Astrocyte of the cerebellum (primary cell): ENCODE measurements around the gene PDLIM7.

ENCODE experiments used
- DNase-seq: peaks from one replicate; pipeline ENCODE4 v3.0.0-alpha.2; 2011; ENCODE audit warnings: low read depth
- H3K4me3 ChIP-seq: 2 replicates; pipeline ENCODE4 v1.5.1; 2011; ENCODE audit warnings: mild to moderate bottlenecking, low read depth, low read length, moderate library complexity
- in situ Hi-C: cut with HindIII; loops from 2 replicates; pipeline ENCODE4 v1.10.0; 2017; ENCODE audit warnings: low sequenced_read_pairs
- TF ChIP-seq, protein P1 (sequence below): IDR thresholded peaks from 2 replicates; pipeline ENCODE4 v1.5.1; 2012; ENCODE audit warnings: low read length, low read depth, moderate library complexity, mild to moderate bottlenecking; ENCODE audit errors: missing control alignments

The PDLIM7 gene

DNA sequence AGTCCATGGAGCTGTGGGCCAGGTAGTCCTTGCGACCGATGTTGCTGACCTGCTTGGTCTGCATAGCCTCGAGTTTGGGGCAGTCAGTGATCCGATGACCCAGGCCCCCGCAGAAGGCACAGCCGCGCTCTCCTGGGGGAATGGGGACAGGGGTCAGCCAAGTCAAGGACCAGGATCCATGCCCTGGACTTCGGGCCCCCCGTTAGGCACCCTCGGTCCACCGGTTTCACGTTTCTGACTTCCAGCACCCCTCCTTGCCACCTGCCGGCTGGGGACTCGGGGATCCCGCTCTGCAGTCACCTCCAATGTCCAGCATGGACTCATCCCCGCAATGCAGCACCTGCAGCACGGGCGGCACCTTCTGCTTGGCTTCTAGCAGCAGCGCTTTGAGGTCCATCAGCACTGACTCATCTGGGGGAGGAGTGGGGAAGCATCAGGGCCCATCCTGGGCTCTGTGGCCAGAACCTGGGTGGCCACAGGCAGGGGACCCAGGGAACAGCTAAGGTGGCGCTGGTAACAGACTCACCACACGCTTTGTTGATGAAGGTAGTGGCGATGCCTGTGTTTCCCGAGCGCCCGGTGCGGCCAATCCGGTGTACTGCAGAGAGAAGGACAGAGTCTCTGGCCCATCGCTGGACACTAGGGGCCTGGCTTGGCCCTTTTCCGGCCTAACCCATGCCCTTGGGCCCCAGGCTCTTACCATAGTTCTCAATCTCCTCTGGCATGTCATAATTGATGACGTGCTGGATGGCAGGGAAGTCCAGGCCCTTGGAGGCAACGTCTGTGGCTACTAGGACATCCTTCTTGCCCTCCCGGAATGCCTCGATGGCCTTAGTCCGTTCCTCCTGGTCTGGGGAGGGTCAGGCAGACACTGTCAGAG lies 14.6 kb upstream of the PDLIM7 start:
- DNase-seq: no peak
- H3K4me3 ChIP-seq: no peak overlapping the region
- TF ChIP-seq, protein P1, sequence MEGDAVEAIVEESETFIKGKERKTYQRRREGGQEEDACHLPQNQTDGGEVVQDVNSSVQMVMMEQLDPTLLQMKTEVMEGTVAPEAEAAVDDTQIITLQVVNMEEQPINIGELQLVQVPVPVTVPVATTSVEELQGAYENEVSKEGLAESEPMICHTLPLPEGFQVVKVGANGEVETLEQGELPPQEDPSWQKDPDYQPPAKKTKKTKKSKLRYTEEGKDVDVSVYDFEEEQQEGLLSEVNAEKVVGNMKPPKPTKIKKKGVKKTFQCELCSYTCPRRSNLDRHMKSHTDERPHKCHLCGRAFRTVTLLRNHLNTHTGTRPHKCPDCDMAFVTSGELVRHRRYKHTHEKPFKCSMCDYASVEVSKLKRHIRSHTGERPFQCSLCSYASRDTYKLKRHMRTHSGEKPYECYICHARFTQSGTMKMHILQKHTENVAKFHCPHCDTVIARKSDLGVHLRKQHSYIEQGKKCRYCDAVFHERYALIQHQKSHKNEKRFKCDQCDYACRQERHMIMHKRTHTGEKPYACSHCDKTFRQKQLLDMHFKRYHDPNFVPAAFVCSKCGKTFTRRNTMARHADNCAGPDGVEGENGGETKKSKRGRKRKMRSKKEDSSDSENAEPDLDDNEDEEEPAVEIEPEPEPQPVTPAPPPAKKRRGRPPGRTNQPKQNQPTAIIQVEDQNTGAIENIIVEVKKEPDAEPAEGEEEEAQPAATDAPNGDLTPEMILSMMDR: no peak
- in situ Hi-C loops: no loop called here

DNA sequence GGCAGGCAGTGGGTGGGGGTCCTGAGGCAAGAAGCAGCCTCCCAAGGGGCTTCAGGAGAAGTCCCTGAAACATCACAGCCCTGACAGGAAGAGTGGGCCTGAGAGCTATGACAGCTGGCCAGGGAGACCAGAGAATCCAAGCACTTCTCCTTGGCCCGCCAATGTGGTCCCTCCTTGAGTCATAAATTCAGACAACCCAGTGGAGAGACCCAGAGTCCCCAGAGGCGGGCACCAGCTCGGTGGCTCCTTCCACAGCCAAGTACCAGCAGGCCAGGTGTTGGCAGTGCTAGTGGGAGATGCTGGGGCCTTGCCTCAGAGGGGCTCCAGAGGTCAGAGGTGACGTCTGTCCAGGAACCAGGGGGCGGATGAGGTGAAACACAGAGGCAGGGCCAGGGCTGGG lies 13.8 kb upstream of the PDLIM7 start:
- TF ChIP-seq, protein P1: no peak
- in situ Hi-C loops: no loop called here
- H3K4me3 ChIP-seq: no peak overlapping the region
- DNase-seq: no peak

DNA sequence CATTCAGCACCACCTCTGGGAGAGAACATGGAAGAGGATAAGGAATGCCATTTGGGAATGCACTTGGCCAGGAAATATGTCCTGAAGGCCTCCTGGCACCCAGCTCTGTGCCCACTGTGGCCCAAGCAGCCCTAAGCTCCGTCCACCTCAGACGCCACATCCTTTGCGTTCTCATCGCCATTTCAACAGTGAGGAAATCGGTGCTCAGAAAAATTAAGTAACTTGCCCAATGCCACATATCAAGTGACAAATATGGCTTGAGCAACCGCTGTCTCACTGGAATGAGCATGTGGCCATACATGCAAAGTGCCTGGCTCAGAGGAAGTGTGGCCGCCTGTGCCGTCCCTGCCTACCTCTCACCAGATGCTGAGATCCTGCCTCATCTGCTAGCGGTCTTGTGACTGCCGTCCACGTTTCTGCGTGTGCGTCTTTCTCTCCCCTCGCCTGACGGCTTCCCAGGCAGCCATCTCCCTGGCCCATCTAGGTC lies 13.2 kb upstream of the PDLIM7 start:
- DNase-seq: no peak
- TF ChIP-seq, protein P1: no peak
- in situ Hi-C loops: no loop called here
- H3K4me3 ChIP-seq: no peak overlapping the region

DNA sequence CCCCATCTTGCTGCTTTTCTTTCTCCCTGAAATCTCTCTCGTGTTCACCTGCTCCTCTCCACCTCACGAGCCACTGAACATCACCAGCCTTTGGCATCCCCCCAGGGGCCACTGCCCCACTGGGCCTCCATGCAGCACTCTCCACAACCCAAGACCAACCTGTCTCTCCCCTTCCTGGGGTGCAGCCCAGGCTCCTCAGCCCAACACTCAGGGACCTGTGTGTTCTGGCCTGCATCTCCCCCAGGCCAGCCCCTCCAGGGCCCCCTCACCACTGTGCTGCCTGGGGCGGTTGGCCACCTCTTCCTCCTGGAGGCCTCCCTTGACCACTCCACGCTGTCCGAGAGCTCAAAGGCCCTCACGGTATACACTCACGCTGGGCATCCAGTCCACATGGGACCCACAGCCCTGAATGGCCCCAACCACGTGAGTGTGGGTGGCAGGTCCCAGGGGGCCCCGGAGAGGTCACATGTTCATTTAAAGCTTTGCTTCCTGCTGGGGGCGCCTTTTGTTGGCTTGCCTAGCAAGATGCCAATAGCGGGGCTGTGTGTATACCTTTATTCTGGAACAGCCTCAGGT lies 12.7 kb upstream of the PDLIM7 start:
- in situ Hi-C loops: no loop called here
- no peak overlapping the region for H3K4me3 ChIP-seq
- no peak for DNase-seq
- TF ChIP-seq, protein P1: no peak

DNA sequence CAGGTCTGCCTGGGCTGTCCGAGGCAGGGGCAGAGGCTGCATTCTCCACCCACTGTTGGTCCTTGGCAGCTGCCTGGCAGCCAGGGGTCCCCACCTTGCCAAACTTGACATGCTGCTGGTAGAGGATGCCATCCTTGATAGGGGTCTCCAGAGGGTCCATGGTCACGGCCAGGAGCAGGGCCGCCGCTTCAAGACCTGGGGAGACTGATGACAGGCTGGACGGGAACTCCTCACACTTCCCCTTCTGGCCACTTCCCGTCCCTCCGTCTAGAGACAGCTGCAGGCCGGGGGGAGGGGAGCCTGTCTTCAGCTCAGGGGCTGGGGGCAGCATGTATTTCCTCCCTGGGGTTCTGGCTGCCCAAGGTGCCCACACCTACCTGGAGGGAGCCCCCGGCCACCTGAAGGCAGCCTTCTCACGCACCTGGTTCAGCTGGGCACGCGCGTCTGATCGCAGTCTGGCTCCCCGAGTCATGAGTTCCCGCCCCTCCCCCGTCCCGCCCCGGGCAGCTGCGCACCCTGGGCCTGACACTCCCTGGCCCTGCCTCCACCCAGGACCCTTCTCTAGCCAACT lies 12.1 kb upstream of the PDLIM7 start, which contains the start of gene DOK3:
Gene DOK3 (minus strand): TSS at position 446 of the 571 bp plus-strand sequence. CDS start 286 bp downstream, at position 160.
- DNase-seq: no peak
- in situ Hi-C loops: no loop called here
- no peak within 1 kb of the TSS for H3K4me3 ChIP-seq
- TF ChIP-seq, protein P1: no peak

DNA sequence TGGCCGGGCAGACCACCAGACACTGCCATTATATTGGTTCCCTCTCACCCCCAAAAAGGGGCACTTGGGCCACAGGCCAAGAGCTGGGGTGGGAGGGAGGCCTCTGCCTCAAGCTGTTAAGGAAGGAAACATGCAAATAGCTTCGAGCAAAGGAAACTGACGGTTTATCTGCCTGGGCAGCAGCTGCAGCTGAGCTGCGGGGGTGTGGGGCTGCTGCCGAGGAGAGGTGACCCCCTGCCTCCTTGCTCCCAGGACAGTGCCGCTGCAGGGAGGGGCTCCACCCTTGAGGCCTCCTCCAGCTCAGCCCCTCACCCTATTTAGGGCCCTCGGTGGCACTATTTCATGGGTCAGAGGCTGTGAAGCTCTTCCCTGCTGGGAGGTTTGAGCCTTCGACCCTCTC lies 11.4 kb upstream of the PDLIM7 start:
- in situ Hi-C loops: no loop called here
- H3K4me3 ChIP-seq: no peak overlapping the region
- TF ChIP-seq, protein P1: no peak
- DNase-seq: no peak
